Ovary (tissue), 9 donors: ENCODE measurements around the gene MROH8. TPM values are rescaled to one million over a fixed set of nuclear protein-coding genes. Genes with fewer than 3 reads are reported as not detected.
A peak's percentile ranks its signal among the peaks of the same experiment; 100 is the strongest.

Experiments
- DNase-seq, 5 donors: peaks; one replicate each; pipeline ENCODE4 v3.0.0-alpha.2; 2019 to 2020
- H3K27ac ChIP-seq, 2 donors: fragments of 200-600 bp; one replicate each; pipeline versions ENCODE4 v1.5.1 to v1.8.0; 2019 to 2022
- H3K27me3 ChIP-seq: fragments of 200-600 bp; one replicate; pipeline ENCODE4 v1.8.0; 2022
- H3K36me3 ChIP-seq: fragments of 200-600 bp; sonication (generic); one replicate; pipeline ENCODE4 v1.5.1; 2019
- H3K4me1 ChIP-seq: one replicate; pipeline ENCODE4 v1.8.1; 2013; ENCODE audit warnings: mild to moderate bottlenecking, moderate library complexity; ENCODE audit not compliant: insufficient read depth
- H3K4me3 ChIP-seq: fragments of 200-600 bp; sonication (generic); one replicate; pipeline ENCODE4 v1.5.1; 2017
- H3K9me3 ChIP-seq, 2 donors: fragments of 200-600 bp in 1 of 2; sonication (generic) in 1 of 2; one replicate each; pipeline versions ENCODE4 v1.5.1 to v1.8.1; 2013 to 2019; ENCODE audit warnings: mild to moderate bottlenecking in 1 of 2, moderate library complexity in 1 of 2
- CTCF ChIP-seq, 3 donors: fragments of 450-650 bp in 2 of 3; fragments of 200-600 bp in 1 of 3; IDR thresholded peaks; one replicate each; pipeline versions ENCODE4 v1.5.1 to v1.8.0; 2016 to 2022; ENCODE audit warnings: antibody characterized with exemption in 3 of 3, mild to moderate bottlenecking in 1 of 3
- EP300 ChIP-seq: sonication (generic); formaldehyde crosslinking; IDR thresholded peaks from one replicate; pipeline ENCODE4 v1.6.1; 2017; ENCODE audit warnings: antibody characterized with exemption
- POLR2A ChIP-seq: fragments of 450-650 bp; IDR thresholded peaks from one replicate; pipeline ENCODE4 v1.6.1; 2017; ENCODE audit warnings: antibody characterized with exemption, mild to moderate bottlenecking, moderate library complexity
- WGBS, 3 donors: extraction: QIAGEN DNeasy Blood & Tissue Kit in 1 of 3; methylation state at CpG; one replicate each; pipeline versions ENCODE4 v1.1.5 to v1.1.7; 2013 to 2017; 5-methylcytosine and 5-hydroxymethylcytosine counted together
- intact Hi-C, 4 donors: fragments of 100-400 bp; cut with DNase I; formaldehyde crosslinking; loops; one replicate each; pipeline versions ENCODE4 v1.11.0 to v1.15.1; 2022 to 2023
- polyA plus RNA-seq, 2 donors: library from polyadenylated mRNA; stranded (reverse); fragments of 200-250 nt in 1 of 2; fragments of 350-450 nt in 1 of 2; fragmentation: Illumina TruSeq in 1 of 2; extraction: RNeasy Lipid Tissue Mini Kit (QIAGEN cat#74804) in 1 of 2; gene quantifications; one replicate each; pipeline ENCODE4 v1.2.3, GENCODE V29; 2013 to 2014
- total RNA-seq, 7 donors: library from RNA; depleted of rRNA in 2 of 7; stranded (reverse); fragments of >200 nt in 2 of 7; fragmentation: NEBNext Ultra II Directional in 3 of 7; extraction: Animal tissue kit (Norgen Biotek cat#: 25700) in 3 of 7; gene quantifications; one replicate each; pipeline versions ENCODE4 v1.1.0 to v1.2.4, GENCODE V29; 2016 to 2023
- donor health status: DM: no; HTN: no; CAD: no; lungs with moderate emphysema.
- donor health status: DM: no; HTN: no; CAD: no.
- donor health status: Bipolar disorder and iron deficiency.
- donor health status: DM: yes; HTN: yes; CAD: no.
- donor health status: DM: no; HTN: no; CAD: no.
- donor health status: DM: yes; HTN: yes; CAD: no.

The MROH8 gene
- total and polyA plus RNA-seq, 9 donors, result 2.3 to 6.4 (median 4.7) TPM

GRCh38 chr20:37102571-37102970 is 76.8 kb downstream of the MROH8 start:
- no peak for DNase-seq
- no peaks in the 10 kb centered on the region for H3K4me1 ChIP-seq
- intact Hi-C loops, result no loop called here
- no peak overlapping the region for H3K27ac ChIP-seq
- H3K4me3 ChIP-seq, result no peak overlapping the region
- no peaks in the 10 kb centered on the region for H3K9me3 ChIP-seq
- H3K27me3 ChIP-seq, result no peaks in the 10 kb centered on the region
- WGBS, 3 donors, result 90 to 96% (median 91%) methylated on average over 6 of the region's 6 CpGs
- no peaks in the 10 kb centered on the region for H3K36me3 ChIP-seq
- TF ChIP-seq CTCF (IDR thresholded peaks at IDR 0.05), result no peak
- no peak for TF ChIP-seq POLR2A
- no peak for TF ChIP-seq EP300

- Histone ChIP-seq H3K36me3 (no peaks in the 10 kb centered on the region), H3K4me3 (peak overlapping the region; percentile 90), H3K9me3 (no peaks in the 10 kb centered on the region), H3K4me1 (peaks cover 6% of the 10 kb centered on the region), H3K27me3 (no peaks in the 10 kb centered on the region), H3K27ac (peak overlapping the region in 1 of 2 donors; percentile 39)
- no peak for DNase-seq
- TF ChIP-seq CTCF (IDR thresholded peaks at IDR 0.05) (no peak), EP300 (no peak), POLR2A (no peak)
- 66 to 70% (median 67%) methylated on average over 11 of the region's 11 CpGs for WGBS, 3 donors
- intact Hi-C loops, result no loop called here
Observed at GRCh38 chr20:37096415-37097041, 82.8 kb downstream of the MROH8 start.

GRCh38 chr20:37095599-37096414 is 83.5 kb downstream of the MROH8 start, which contains the start of gene RBL1:
Gene RBL1, minus strand, starts transcription at chr20:37095997. Its CDS starts 69 bp downstream, at chr20:37095928.
- Histone ChIP-seq H3K27me3 (no peaks in the 10 kb centered on the region), H3K27ac (peak within 1 kb of the TSS; percentile 17 to 39), H3K36me3 (no peaks in the 10 kb centered on the region), H3K4me3 (peak within 1 kb of the TSS; percentile 90), H3K4me1 (peaks cover 6% of the 10 kb centered on the region), H3K9me3 (no peaks in the 10 kb centered on the region)
- TF ChIP-seq EP300 (no peak), CTCF (IDR thresholded peaks at IDR 0.05) (peak; percentile 14 to 39 (median 36))
- DNase-seq, result peak; percentile 81 to 88 (median 85)
- WGBS, 3 donors, result 0% methylated on average over 53 to 58 of the region's 58 CpGs
- intact Hi-C loops, result no loop called here

GRCh38 chr20:37095108-37095598 is 84.2 kb downstream of the MROH8 start:
- H3K9me3 ChIP-seq, result no peaks in the 10 kb centered on the region
- 1 to 3% (median 2%) methylated on average over 18 to 19 of the region's 19 CpGs for WGBS, 3 donors
- no peaks in the 10 kb centered on the region for H3K36me3 ChIP-seq
- peaks cover 6% of the 10 kb centered on the region for H3K4me1 ChIP-seq
- peak overlapping the region; percentile 17 to 39 for H3K27ac ChIP-seq
- H3K4me3 ChIP-seq, result peak overlapping the region; percentile 90
- no peak for DNase-seq
- TF ChIP-seq POLR2A (no peak), EP300 (no peak), CTCF (IDR thresholded peaks at IDR 0.05) (no peak)
- intact Hi-C loops, result no loop called here
- H3K27me3 ChIP-seq, result no peaks in the 10 kb centered on the region
